ENCODE results near the gene GABPA.

The GABPA gene

DNA sequence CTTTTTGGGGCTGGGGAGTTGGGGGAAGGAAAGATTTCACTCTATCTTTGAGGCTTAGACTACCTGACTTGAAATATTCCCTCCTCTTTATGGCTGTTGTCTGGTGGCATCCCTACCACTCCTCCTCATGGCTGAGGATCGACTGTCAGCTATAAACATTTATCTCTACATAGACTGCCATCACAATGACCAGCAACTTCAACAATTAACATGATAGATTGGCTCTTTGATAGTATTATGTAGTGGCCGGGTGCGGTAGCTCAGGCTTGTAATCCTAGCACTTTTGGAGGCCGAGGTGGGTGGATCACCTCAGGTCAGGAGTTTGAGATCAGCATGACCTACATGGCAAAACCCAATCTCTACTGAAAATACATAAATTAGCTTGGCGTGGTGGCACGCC, 72.4 kb downstream of the GABPA start:
- no peak for DNase-seq (ENCODE audit: low read depth in 2 of 2)
- TF ChIP-seq, protein P1, sequence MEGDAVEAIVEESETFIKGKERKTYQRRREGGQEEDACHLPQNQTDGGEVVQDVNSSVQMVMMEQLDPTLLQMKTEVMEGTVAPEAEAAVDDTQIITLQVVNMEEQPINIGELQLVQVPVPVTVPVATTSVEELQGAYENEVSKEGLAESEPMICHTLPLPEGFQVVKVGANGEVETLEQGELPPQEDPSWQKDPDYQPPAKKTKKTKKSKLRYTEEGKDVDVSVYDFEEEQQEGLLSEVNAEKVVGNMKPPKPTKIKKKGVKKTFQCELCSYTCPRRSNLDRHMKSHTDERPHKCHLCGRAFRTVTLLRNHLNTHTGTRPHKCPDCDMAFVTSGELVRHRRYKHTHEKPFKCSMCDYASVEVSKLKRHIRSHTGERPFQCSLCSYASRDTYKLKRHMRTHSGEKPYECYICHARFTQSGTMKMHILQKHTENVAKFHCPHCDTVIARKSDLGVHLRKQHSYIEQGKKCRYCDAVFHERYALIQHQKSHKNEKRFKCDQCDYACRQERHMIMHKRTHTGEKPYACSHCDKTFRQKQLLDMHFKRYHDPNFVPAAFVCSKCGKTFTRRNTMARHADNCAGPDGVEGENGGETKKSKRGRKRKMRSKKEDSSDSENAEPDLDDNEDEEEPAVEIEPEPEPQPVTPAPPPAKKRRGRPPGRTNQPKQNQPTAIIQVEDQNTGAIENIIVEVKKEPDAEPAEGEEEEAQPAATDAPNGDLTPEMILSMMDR (IDR thresholded peaks at IDR 0.05; ENCODE audit: low read depth, low read length), result no peak
- no peak overlapping the region for H3K4me3 ChIP-seq (replicated peaks in 1 of 2; ENCODE audit: low read depth in 2 of 2, low read length in 2 of 2)

DNA sequence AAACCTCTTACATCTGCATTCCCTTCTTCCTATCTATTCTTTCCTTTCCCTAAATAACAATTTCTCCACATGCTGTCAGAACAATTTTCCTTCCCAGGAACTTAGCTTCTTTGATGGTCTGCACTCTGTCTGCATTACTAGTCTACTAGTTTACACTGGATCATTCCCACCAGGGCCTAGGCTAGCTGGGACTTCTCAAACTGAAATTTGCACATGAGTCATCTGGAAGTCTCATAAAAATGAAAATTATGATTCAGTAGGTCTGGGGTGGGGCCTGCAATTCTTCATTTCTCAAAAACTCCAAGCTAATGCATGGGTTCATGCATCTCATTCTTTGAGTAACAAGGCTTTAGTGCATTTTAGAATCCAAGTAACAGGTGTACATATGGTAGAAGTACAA, 74.2 kb downstream of the GABPA start:
- peak in 1 of 2 donors; percentile 41 for DNase-seq (ENCODE audit: low read depth in 2 of 2)
- TF ChIP-seq, protein P1 (IDR thresholded peaks at IDR 0.05; ENCODE audit: low read depth, low read length), result no peak
- H3K4me3 ChIP-seq (replicated peaks in 1 of 2; ENCODE audit: low read depth in 2 of 2, low read length in 2 of 2), result no peak overlapping the region

DNA sequence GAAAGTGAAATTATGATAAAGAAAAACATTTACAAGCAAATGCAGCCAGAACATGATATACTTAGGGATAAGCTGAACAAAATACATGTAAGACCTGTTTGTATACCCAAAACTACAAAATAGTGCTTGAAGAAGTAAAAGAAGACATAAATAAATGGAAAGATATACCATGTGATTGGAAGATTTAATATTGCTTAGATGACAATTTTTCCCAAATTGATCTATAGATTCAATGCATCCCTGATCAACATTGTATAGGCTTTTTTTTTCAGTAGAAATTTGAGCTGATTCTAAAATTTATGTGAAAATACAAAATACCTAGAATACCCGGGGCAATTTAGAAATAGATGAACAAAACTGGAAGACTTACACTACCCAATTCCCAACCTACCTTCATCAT, 76.4 kb downstream of the GABPA start:
- DNase-seq (ENCODE audit: low read depth in 2 of 2), result no peak
- TF ChIP-seq, protein P1 (IDR thresholded peaks at IDR 0.05; ENCODE audit: low read depth, low read length), result no peak
- H3K4me3 ChIP-seq (replicated peaks in 1 of 2; ENCODE audit: low read depth in 2 of 2, low read length in 2 of 2), result no peak overlapping the region

DNA sequence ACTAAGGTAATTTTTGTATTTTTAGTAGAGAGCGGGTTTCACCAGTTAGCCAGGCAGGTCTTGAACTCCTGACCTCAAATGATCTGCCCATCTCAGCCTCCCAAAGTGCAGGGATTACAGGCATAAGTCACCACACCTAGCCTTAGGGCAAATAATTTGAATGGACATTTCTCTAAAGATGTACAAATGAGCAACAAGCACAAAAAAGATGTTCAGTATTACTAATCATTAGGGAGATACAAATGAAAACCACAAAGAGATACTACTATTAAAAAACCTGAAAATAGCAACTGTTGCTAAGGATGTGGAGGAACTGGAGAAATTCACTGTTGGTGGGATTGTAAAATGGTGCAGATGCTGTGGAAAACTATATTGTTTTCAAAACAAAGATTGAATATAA, 79.1 kb downstream of the GABPA start:
- no peak overlapping the region for H3K4me3 ChIP-seq (replicated peaks in 1 of 2; ENCODE audit: low read depth in 2 of 2, low read length in 2 of 2)
- TF ChIP-seq, protein P1 (IDR thresholded peaks at IDR 0.05; ENCODE audit: low read depth, low read length), result no peak
- DNase-seq (ENCODE audit: low read depth in 2 of 2), result no peak

DNA sequence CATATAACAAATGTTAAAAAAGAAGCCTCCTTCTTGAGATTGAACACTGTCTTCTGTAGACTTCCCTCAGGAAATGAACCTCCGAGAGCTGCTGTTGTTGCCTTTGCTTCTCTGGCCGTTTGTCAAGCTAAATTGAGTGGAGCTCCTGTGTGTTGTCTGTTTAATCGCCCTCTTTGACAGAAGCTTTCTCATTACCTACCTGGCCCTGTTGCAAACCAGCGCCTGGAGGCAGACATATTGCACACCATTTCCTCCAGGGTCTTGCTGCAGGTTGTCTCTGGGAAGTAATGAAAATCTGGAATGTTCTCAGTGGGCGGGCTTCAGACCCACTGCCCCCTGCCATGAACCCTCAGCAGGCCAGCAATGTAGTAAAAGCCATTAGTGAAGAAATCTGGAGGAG, 83.3 kb downstream of the GABPA start:
- no peak overlapping the region for H3K4me3 ChIP-seq (replicated peaks in 1 of 2; ENCODE audit: low read depth in 2 of 2, low read length in 2 of 2)
- no peak for DNase-seq (ENCODE audit: low read depth in 2 of 2)
- TF ChIP-seq, protein P1 (IDR thresholded peaks at IDR 0.05; ENCODE audit: low read depth, low read length), result no peak

DNA sequence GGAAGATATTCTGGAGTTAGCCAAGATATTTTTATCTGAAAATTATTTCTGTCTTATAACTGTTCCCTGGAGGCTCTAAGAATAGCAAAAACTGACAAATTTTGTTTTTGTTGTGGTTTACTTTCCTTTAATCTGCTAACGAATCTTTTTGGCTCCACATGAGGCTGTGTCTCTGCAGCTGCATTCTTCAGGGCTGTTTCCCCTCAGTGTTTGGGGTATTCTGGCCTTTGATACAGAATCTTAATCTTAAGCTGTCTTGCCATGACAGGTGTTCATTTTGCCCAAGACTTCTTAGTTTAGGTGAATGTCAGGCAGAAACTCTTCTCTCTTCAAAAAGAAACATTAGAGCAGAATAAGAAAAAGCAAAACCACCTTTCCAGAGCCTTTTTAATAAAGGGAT, 83.8 kb downstream of the GABPA start:
- no peak for DNase-seq (ENCODE audit: low read depth in 2 of 2)
- TF ChIP-seq, protein P1 (IDR thresholded peaks at IDR 0.05; ENCODE audit: low read depth, low read length), result no peak
- no peak overlapping the region for H3K4me3 ChIP-seq (replicated peaks in 1 of 2; ENCODE audit: low read depth in 2 of 2, low read length in 2 of 2)

All from cardiac fibroblast (primary cell).